SW480 (cell line): ENCODE measurements around the gene PROB1.
A peak's percentile ranks its signal among the peaks of the same experiment; 100 is the strongest.
"Not testable (repeated sequence)": the region's sequence is repeated elsewhere in the genome, so short reads cannot be mapped to it uniquely, and the experiment has no call there.

Experiments used
- DNase-seq: peaks from one replicate; pipeline ENCODE4 v3.0.0-alpha.2; 2016; ENCODE audit warnings: low spot score

PROB1 gene

DNA sequence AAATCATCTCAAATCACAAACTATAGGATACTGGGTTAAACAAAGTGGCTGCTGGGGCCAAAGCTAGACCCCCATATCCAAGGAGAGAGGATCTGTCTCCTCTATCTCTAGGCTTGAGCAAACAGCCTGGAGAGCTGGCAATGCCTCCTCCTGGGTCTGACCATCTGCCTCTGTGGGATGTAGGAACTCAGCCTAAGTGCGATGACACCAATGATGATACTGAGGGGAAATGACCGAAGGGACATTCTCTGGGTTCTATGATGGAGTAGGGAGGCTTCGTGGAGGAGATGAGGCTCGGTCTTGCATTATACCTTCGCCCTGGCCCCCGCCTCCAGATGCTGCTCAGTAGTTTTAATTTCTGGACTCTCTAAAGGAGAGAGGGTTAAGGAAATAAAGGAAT is 18.2 kb upstream of the PROB1 start:
- DNase-seq = no peak

DNA sequence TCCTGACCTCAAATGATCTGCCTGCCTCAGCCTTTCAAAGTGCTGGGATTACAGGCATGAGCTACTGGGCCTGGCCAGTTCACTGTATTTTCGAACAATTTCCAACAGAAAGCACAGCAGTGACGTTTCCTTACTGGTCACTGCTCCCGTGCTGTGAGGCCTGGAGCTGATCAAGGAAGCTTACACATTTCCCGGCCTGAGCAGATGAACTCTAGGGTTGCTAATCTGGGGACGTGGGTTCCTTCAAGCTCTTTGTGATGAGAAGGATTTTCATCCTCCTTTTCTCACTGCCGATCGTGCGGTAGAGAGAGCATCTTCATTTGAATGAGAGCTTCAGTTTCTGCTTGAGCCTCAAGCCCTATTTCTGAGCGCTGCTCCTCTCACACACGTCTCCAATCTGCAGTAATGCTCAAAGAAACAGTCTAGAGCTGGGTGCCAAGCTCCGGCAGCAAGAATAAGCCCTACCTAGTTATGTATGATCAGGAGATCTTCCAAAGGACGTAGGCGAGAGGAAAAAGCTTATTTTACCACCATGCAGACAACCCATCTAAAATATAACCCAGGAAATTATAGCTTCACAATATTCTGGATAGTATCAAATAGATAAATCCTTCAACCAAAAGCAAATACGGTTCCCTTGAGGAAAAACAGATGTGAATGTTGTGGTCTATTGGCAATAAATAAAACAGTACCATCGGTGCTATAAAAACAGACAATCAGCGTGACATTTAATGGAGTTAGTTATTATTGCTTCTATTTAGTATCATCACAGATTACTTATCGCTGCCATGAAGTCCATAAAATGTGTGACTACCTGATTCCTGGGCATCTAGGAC is 16.3 kb upstream of the PROB1 start:
- no peak for DNase-seq

DNA sequence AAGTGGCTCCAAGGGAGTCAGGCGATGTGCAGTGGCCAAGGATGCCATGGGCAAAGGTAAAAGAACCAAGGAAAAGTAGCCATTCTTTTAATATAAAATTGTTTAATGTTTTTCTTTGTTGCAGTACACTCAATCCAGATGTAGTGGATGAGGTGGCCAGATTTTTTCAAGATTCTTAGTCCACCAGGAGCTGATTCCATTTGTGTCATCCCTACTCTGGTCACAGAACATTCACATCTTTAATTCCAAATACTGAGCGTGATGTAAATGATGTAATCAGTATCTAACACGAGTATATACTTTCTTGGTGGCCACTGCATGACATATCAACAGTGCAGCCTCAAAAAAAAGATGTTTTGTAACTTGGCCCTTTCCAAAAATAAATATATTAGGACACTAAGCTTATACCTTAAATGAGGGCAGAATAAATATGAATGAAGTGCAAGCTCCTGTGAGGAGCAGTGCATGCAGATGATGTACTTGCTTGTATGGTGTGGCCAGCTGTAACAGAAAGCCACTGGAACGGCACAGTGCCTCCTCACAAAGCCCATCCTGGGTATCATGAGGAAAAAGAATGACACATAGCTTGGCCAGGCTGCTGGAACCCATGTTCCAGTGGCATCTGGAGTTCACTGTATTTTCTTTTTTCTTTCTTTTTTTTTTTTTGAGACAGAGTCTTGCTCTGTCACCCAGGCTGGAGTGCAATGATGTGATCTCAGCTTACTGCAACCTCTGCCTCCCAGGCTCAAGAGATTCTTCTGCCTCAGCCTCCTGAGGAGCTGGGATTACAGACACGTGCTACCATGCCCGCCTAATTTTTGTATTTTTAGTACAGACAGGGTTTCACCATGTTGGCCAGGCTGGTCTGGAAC is 15.5 kb upstream of the PROB1 start:
- no peak for DNase-seq

- not testable (repeated sequence) for DNase-seq
These were observed 14.2 kb upstream of the PROB1 start for GRCh38 chr5:139409116-139409515.

- no peak for DNase-seq
These were observed 13.3 kb upstream of the PROB1 start for GRCh38 chr5:139408191-139408590.

- DNase-seq = no peak
These were observed 12.6 kb upstream of the PROB1 start for GRCh38 chr5:139407517-139407916.

DNA sequence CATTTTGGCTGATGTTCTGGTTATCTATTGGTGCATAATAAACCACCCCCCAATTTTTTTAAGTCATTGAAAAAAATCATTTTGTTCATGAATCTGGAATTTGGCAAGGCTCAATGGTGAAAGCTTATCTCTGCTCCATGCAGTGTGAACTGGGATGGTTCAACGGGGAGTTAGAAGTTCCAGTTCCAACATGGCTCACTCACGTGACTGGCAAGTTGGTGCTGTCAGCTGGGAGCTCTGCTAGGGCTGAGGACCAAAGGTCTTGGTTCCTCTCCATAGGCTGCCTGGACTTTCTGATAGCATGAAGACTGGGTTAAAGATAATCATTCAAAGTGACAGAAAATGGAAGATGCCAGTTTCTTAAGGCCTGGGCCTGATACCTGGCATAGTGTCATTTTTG is 12.1 kb upstream of the PROB1 start:
- DNase-seq = no peak

DNA sequence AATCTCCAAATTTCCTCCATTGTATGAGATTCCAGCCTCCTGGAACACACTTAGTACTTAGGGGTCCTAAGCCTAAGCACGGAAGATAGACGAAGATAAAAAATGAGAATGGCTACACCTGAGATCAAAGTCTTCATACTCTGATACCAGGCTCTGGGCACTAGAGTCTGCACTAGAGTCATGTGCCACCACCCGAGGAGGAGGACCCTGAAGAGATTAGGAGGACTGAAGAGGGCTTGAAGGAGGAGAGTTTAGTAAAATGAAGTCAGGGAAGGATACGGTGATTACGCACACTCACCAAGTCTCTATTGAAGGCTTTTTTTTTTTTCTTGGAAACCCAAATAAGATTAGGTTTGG is 9.6 kb upstream of the PROB1 start:
- no peak for DNase-seq

GRCh38 chr5:139403787-139404483 is 9.0 kb upstream of the PROB1 start, which contains the start of gene SPATA24:
Gene SPATA24, minus strand, starts transcription at chr5:139404089. Its CDS starts 29 bp downstream, at chr5:139404060.
- peak; percentile 97 for DNase-seq

- DNase-seq = no peak
These were observed 8.5 kb upstream of the PROB1 start for GRCh38 chr5:139403418-139403786.

GRCh38 chr5:139402561-139403158 is 7.8 kb upstream of the PROB1 start:
- peak; percentile 58 for DNase-seq

GRCh38 chr5:139401546-139401945 is 6.6 kb upstream of the PROB1 start:
- no peak for DNase-seq

DNA sequence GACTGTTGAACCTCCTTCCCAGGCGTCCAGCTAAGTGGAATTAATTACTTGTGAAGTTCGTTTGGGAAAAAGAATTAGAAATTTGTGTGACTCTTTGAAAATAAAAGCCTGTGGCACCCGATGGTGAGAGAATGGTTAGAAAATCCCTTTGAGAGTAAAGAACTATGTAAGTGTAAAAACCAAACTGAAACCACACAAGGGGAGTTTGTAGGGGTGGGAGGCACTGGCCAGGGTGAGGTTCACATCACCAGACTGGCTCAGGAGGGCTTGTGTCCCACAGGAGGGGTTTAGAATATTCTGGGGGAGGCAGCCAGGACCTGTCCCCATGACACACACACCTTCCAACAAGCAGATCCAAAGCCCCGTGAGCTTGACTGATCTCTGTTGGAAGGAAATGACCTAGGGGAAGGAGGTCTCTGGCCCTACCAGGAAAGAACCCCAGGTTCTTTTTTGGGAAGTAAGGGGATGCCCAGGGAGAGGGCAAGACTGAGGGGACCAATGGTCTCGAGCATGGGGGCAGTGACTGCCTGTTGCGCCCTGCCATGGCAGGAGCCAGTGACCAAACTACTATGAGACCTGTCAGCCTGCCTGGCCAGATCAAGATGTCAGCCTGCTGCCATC is 4.7 kb upstream of the PROB1 start:
- no peak for DNase-seq

DNA sequence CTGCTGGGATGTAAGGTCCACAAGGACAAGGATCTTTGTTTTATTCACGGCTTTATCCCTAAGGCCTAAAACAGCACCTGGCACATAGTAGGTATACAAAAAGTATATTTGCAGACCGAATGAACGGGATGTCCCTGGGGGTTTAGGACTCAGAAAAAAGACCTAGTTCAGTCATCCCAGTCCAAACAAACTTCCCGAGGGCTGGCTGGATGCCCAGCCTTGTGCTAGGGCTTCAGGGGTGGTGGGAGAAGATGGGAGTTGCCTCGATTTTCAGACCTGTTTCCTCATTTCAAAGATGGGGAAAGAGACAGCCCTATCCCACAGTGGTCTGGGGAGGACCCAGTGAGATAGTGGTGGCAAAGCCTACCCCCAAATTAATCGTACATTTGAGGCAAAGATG is 3.0 kb upstream of the PROB1 start:
- no peak for DNase-seq

DNA sequence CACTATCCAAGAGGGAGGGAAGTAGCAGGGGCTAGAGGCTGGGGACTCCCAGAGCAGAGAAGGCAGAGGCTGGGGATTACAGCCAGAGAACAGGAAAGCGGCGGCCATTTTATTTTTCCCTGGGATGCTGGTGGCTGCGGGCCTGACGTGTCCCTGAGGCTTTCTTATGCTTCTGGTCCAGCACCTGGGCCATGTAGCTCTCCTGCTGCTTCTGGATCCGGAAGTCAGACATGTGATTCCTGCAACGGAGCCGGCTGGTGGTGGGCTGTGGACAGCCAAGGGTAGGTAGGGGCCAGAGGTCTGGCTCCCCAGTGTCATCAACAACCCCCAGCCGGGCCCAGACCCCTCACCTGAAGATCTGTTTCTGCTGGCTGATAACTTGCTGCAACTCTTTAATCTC is 1.8 kb upstream of the PROB1 start:
- no peak for DNase-seq

GRCh38 chr5:139395844-139396640 is 1.1 kb upstream of the PROB1 start:
- DNase-seq = peak; percentile 98

DNA sequence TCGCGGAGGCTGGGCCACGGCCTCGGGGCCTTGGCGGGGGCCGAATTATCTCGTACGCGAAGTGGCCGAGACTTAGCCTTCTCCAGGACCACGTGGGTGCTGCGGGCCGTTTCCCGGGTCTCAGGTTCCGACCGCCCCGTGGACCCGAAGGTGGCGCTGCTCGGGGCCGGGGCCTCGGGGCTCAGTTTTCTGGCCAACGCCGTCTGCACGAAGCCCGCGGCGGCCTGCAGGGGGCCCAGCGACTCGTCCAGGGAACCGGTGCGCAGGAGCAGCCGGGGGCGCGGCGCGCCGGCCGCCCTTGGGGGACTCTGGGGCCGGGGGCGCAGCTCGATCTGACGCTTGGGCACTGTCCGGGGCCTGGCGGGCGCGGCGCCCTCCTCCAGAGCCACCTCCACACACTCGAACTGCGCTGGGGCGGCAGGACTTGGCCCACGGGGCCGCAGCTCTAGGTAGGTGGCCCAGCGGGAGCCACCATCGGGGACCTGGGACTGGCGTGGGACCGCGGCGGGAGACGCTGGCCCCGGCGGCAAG is 716 bp downstream of the PROB1 start:
- DNase-seq = no peak

- no peak for DNase-seq
These were observed 1.3 kb downstream of the PROB1 start for GRCh38 chr5:139393497-139394122.

DNA sequence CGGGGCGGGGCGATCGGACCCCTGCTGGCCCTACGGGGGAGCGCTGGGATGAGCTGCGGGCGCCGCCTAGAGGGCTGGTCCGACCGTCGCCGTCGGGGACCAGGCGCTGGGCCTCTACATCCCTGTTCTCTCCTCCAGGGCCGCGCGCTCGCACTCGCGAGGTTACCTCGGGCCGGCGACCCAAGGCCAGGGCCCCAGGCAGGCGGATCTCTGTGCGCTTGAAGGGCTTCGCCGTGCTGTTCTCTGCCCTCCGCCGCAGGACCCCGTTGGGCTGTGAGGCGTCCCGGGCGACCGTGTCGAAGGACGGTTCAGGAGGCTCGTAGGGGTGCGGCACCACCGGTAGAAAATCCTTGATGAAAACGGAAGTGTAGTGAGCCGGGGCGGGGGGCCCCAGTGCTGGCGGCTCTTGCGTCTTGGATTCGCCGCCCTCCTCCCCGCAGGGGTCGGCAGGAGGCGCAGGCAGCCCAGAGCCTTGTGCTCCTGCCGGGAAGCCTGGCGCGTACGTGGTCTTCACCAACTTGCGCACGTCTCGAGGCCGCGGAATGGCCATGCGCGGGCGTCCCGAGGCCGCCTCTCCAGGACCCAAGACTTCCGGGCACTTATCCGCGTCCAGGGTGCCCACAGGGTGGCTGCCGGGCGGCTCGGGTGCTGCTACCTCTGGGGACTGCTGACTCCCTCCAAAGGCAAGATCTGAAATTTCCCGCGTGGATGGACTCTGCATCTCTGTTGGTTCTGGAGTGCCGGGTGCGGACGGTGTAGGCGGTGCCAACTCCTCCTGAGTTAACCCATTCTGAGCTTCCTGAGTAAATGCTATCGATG is 2.0 kb downstream of the PROB1 start:
- peak; percentile 83 for DNase-seq
